ENCODE data around the gene ELF4.

ELF4 gene

GRCh38 chrX:130083107-130083490 is 27.2 kb downstream of the ELF4 start:
- DNase-seq: no peak

DNA sequence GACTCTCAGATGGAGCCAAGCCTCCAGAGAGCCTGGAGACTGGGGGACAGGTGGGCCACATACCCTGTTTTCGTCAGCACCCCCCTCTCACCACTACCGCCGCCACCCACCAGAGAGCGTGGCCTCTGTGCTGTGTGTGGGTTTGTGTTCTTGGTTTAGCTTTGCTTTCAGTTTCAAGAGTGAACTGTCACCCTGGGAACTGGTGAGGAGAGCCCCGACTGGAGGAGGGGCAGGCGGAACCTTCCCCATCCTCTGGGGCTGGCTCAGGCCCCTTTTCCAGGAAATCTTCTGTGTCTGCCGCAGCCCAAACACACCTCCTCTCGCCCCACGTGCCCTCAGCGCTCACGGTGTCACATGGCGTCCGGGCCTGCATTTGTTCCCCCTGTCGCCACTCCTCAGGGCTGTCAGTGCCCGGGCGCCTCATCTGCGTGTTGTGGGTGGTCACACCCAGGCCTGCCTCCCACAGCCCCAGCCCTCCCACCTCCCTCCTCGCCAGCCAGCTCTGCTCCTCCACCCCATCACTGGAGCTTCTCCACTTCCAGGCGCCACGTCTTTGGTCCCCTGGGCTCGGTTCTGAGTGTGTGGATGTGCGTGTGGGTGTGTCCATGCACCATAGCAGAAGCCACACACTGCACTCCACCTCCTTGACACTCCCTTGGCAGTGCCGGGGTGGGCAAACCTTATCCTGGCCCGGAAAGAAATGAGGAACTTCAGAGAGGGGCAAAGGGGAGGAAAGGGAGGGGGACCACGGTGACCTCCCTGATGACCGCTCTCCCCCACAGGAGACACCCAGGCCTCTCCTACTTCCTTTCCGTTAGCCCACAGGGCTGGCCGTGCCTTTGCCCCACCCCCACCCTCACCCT is 27.8 kb downstream of the ELF4 start:
- peak; percentile 73 to 87 (median 85) for DNase-seq

GRCh38 chrX:130081421-130082045 is 28.8 kb downstream of the ELF4 start:
- DNase-seq: no peak

DNA sequence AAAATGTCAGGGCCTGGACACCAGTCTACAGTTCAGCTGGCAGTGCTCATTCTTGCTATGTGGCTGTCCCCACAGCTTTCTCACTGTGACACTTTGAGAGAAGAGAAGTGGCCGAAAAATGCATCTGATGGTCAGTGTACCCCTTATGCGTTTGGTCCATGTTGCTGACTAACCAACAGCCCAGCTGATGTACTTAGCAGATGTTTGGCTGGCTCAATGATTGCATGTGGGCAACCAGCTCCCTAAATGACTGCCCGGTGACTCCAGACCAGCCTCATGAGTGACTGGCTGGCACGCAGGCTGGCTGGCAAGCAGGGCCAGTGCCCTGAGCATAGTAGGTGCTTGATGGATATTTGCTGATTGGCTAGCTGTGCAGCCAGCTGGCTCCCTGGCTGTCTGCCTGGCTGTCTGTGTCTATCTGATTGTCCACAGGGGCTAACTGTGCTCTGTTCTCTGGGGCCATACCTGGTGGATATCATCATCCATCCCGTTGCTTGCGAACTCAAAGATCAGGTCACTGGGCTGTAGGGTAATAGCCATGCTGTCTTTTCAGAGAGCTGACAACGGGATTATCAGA is 29.4 kb downstream of the ELF4 start:
- no peak for DNase-seq

DNA sequence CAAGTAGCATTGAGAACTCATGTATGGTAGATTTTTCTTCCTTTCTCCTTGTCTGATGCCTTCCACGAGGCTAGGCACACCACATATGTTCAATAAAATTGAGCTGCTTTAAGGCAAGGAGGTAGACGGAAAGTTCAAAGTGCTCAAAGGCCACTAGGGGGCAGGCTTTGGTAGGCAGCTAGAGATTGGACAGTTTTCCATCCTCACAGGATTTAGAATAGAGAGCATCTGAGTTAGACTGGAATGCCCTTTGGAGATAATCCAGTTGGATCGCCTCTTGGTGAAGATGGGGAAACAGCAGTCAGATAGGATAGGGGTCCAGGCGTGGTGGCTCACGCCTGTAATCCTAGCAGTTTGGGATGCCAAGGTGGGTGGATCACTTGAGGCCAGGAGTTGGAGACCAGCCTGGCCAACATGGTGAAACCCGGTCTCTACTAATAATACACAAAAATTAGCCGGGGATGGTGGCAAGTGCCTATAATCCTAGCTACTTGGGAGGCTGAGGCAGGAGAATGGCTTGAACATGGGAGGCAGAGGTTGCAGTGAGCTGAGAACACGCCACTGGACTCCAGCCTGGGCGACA is 30.4 kb downstream of the ELF4 start:
- peak; percentile 64 to 76 (median 72) for DNase-seq

- no peak for DNase-seq
Observed at GRCh38 chrX:130075777-130076176, 34.5 kb downstream of the ELF4 start.

GRCh38 chrX:130072345-130072740 is 38.0 kb downstream of the ELF4 start:
- no peak for DNase-seq

DNA sequence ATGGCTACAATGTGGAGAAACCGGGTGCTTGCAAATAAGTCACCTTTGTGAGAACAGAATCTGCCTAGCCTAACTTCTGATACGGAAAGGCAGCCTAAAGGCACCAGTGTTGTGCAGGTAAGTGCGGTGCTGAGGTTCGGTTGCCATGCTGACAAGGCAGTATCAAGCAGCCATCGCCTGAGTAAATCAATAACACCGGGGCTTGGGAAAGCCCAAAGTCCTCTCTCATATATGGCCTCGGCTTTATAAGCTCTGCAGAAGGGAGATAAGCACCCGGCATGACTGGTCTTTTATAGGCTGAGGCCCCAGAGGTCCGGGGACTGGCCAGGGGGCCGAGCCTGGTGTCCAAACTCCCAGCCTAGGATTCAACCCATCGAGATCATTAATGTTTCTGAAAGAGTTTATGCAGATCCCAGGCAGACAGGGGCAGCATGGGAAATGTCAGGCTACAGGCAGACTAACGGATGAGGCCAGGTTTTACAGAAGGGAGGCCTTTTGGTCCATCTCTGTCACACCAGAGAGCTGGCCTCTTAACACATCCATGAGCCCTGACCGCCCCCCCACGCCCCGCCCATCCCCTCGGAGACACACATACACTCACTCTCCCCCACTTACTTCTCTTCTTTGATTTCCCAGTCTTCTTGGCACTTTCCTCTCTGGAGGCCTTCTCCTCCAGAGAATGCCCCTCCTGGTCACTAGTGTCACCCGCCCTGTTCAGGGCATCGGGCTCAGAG is 38.5 kb downstream of the ELF4 start:
- DNase-seq: no peak

DNA sequence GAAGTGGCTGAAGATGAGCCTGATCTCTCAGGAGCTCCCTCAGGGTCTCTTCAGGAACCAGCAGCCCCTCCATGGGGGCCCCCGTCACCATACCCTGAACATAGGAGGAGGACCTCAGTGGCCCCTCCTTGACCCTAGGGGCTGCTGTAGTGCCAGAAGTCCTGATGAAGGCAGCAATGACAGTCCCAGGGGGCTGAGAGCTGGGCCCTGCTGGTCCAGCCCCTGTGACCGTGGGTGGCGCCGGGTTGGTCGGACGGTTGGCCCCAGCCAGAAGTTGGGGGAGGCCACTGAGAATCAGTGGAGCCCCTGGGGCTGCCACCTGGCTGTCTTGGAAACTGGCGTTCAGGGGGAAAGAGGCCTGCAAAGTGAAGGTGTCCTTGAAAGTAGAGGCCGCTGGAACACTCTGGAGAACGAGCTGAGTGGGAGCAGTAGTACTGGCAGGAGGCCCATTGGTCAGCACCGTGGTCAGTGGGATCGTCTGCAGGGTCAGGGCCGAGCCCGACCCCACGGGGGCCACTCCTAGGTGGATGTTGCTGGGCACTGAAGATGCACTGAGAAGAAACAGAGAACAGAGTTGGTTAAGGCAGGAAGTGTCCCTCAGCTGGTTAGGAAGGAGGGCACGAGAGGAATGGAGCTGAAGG is 43.2 kb downstream of the ELF4 start:
- no peak for DNase-seq

DNA sequence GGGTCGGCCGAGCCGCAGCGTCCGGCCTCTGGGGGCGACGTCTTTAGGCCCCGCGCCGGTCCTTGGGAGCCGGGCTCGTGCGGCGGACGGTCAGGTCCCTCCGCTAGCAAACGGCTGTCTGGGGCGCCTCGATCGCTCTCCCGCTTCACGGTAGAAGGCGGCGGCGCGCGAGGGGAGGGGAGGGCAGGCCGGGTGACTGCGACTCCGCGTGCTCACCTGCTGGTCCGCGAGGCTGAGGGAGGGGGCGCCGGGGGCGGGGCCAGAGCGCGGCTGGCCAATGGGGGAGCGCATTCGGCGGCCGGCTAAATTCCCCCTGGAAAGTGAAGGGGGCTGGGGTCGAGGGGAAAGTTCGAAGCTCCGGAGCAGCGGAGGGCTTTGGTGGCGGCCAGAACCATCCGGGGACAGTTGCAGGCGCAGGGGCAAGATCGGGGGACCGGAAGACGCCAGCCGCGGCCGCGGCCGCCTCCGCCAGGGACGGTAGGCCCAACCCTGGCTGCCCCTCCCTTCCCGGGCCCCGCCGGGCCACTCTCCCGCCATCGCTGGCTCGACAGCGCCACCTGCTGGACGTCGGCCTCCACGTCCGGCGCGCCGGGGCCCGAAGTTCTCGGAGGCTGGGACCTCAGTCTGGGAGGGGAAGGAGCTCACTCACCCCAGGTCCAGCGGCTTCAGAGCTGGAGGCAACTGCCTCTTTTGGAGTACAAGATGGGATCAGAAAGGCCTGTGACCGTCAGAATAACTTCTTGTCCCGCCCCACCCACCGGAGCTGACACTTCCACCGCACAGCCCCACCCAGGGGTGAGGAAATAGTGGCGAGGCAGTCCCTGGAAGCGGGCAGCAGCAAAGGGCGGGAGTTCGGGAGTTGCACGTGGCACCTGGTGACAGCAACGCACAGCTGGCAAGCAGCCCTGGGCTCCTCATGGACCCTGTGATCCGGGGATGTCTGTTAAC is 49.9 kb downstream of the ELF4 start:
- DNase-seq: peak; percentile 72 to 88 (median 81)

DNA sequence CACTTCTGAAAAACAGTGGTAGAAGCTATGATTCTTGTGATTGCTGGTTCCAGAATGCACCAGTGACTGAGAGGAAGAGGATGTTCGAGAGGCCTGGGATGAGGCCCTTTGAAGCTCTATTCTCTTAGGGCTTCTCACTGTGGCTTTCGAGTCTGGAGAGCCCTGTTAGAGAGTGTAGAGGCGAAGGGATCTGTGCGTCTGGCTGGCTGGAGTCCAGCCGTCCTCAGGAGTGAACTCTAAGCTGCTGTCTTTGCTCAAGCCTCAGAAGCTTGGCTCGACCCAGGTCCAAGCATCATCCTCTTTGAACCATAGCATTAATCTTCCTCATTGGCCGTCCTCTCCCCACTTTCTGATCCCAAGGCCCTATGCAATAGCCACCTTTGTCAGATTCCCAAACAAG is 51.6 kb downstream of the ELF4 start:
- DNase-seq: no peak

GRCh38 chrX:130057209-130057608 is 53.1 kb downstream of the ELF4 start:
- no peak for DNase-seq

DNA sequence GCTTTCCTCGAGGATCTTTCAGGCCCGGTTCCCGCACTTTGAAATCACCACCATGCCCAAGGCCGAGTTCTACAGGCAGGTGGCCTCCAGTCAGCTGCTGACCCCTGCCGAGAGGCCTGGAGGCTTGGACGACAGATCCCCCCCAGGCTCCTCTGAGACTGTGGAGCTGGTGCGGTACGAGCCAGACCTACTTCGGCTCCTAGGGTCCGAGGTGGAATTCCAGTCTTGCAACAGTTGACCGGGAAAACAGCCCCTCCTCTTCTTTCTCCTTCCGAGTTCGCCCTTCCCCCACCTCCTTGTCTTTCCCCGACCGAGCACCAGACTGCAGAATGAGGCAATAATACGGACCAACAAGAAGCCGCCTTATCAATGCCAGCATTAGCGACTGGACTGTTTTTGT is 54.4 kb downstream of the ELF4 start:
- DNase-seq: no peak

- no peak for DNase-seq
Observed at GRCh38 chrX:130055103-130055502, 55.2 kb downstream of the ELF4 start.

DNA sequence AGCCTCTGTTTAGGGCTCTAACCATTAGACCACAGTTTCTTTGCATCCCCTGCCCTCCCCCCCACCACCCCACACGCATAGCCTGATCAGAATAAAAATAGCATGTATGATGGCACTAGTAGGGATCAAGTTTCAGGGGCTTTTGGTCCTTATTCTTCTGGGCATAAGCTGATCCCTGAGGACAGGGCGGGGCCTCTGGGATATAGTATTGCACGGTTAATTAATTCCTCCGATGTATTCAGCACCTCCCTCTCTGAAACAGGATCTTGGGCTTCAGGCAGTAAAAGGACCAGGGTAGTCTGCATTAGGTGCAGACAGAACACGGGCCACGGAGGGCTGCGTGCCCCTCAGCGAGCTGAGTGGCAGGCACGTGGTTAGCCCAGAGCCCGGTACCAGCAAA is 57.1 kb downstream of the ELF4 start:
- no peak for DNase-seq

DNA sequence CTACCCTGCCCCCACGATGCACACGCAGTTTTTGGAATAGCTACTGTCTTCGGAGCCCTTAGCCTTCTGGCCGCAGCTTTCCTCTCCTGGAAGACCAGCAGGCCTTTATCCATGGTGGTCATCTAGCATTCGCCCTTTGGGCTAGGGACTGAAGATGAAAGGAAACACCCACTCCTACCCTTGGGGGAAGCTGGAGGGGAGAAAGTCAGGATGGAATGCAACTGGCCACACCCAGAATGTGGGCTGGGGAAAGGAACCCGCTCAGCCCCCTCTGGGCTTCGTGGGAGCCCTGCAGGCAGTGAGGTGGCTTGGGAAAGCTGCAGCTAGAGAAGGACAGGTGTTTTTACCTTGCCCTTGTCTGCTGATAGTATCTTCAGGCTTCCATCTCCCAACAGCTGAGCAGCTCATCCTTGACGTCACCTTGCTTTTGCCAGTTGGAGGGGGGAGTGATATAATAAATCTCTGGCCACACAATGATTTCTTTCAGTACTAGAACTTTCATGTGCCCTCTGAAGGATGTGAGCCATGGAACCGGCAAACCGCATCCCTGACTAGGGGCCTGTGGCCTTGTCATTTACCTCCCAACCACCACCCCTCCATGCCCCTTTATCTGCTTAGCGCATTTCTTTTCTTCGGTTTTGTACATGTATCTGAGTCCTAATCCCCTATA is 59.0 kb downstream of the ELF4 start:
- DNase-seq: no peak

GRCh38 chrX:130049821-130050220 is 60.5 kb downstream of the ELF4 start:
- no peak for DNase-seq

DNA sequence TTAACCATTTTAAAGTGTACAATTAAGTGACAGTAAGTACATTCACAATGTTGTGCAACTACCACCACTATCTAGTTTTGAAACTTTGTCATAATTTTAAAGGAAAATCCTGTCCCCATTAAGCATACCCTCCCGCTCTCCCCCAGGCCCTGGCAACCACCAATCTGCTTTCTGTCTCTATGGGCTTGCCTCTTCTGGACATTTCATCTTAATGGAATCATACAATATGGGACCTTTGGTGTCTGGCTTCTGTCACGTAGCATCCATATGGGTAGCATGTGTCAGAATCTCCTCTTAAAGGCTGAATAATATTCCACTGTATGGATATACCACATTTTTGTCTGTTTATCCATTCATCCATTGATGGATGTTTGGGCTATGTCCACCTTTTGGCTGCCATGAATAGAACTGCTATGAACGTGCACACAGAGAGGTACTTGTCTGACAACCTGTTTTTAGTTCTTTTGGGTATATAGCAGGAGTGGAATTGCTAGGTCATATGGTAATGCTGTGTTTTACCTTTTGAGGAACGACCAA is 61.5 kb downstream of the ELF4 start:
- no peak for DNase-seq

- no peak for DNase-seq
Observed at GRCh38 chrX:130047416-130047815, 62.9 kb downstream of the ELF4 start.

DNA sequence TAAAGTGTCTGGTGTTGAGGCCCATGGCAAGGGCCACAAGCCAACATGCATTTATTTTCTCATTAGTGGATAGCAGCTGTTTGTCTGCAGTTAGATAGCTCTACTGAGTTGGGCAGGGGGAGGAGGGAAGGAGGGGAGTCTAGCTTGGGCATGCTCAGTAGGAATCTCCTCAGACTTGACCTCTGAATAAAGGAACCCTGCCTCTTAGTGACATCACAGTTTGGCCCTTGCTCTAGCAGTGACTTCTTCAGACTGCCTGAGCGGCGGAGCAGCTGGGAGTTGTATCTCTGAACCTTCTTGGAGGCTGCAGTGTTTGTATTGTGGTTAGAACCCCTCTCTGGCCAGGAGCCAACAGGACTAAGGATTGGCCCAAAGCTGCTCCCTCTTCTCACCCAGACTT is 70.5 kb downstream of the ELF4 start:
- no peak for DNase-seq

DNA sequence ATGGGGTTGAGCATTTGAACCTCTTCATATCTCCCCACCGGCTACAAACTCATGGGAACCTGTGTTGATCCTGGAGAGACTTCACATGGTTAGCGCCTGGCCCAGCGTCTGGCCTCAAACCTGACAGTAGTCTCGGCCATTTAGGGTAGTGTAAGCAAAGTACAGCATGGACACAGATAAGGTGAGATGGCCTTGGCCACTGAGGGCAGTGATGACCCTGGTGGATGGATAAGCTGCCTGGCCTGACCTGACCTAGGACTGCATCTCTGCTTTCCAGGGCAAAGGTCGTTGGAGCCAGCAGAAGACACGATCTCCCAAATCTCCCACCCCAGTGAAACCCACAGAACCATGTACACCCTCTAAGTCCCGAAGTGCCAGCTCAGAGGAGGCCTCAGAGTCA is 76.1 kb downstream of the ELF4 start:
- no peak for DNase-seq

Measured in suppressor macrophage treated with lipopolysaccharide for 1 hour (primary cell).